K562 (cell line): ENCODE results near the gene ZNF501. TPM values are rescaled to one million over a fixed set of nuclear protein-coding genes. Genes with fewer than 3 reads are reported as not detected.

Experiments used
- CEBPB ChIP-seq: fragments of 450-650 bp; IDR thresholded peaks from 2 replicates; pipeline ENCODE4 v1.6.1; 2016; ENCODE audit warnings: missing genetic modification characterization, missing compliant biosample characterization
- E2F6 ChIP-seq, 2 experiments: IDR thresholded peaks; 2 replicates each; pipeline ENCODE4 v1.6.1; 2011; ENCODE audit warnings: borderline replicate concordance in 1 of 2, control low read depth in 1 of 2, low read depth in 1 of 2, low read length in 1 of 2, mild to moderate bottlenecking in 1 of 2, mixed read lengths in 1 of 2, moderate library complexity in 1 of 2; ENCODE audit not compliant: insufficient read depth in 1 of 2, insufficient read length in 1 of 2, poor library complexity in 1 of 2, severe bottlenecking in 1 of 2; ENCODE audit errors: extremely low read depth in 1 of 2
- EP400 ChIP-seq: fragments of 450-650 bp; IDR thresholded peaks from 2 replicates; pipeline ENCODE4 v1.6.1; 2017; ENCODE audit warnings: antibody characterized with exemption, mild to moderate bottlenecking, moderate library complexity
- MAFK ChIP-seq: IDR thresholded peaks from 2 replicates; pipeline ENCODE4 v1.6.1; 2011; ENCODE audit warnings: low read length, improper control_type of control experiment
- MGA ChIP-seq: fragments of 450-650 bp; IDR thresholded peaks from 2 replicates; pipeline ENCODE4 v1.6.1; 2016; ENCODE audit warnings: mild to moderate bottlenecking, moderate library complexity
- RAD51 ChIP-seq: fragments of 450-650 bp; IDR thresholded peaks from 2 replicates; pipeline ENCODE4 v1.7.1; 2016; ENCODE audit warnings: low read depth, mild to moderate bottlenecking, borderline replicate concordance
- RB1 ChIP-seq: fragments of 450-650 bp; IDR thresholded peaks from 2 replicates; pipeline ENCODE4 v1.6.1; 2017; ENCODE audit warnings: low read depth, mild to moderate bottlenecking
- RBFOX2 ChIP-seq: fragments of 200-400 bp; formaldehyde crosslinking; IDR thresholded peaks from 2 replicates; pipeline ENCODE4 v1.6.1; 2017; ENCODE audit warnings: low read depth, mild to moderate bottlenecking, low read length, moderate library complexity
- RCOR1 ChIP-seq, 2 experiments: IDR thresholded peaks; 2 replicates each; pipeline ENCODE4 v1.6.1; 2012; ENCODE audit warnings: low read depth in 2 of 2, low read length in 2 of 2, borderline replicate concordance in 1 of 2, improper control_type of control experiment in 1 of 2
- ZNF277 ChIP-seq: fragments of 250-450 bp; sonication (Bioruptor Pico); IDR thresholded peaks from 2 replicates; pipeline ENCODE4 v1.8.0; 2022; ENCODE audit warnings: inconsistent platforms, mild to moderate bottlenecking, moderate library complexity, borderline replicate concordance
- ZNF79 ChIP-seq: fragments of 250-450 bp; sonication (Bioruptor Pico); IDR thresholded peaks from 2 replicates; pipeline ENCODE4 v1.4.0; 2020; ENCODE audit warnings: low read depth, mild to moderate bottlenecking, moderate library complexity
- polyA plus RNA-seq, 8 experiments: library from polyadenylated mRNA; depleted of rRNA in 4 of 8; stranded (reverse) in 5 of 8; unstranded in 3 of 8; fragments of >200 nt; fragmentation: Nextera tagmentation in 2 of 8; fragmentation: Illumina TruSeq in 1 of 8; extraction: Ambion mirVana in 2 of 8; extraction: Trizol in 1 of 8; gene quantifications; 2 replicates each; pipeline versions ENCODE4 v1.2.1 to v1.2.3, GENCODE V29; 2011 to 2014; ENCODE audit warnings: inconsistent platforms in 1 of 8, missing spikeins in 1 of 8
- total RNA-seq, 7 experiments: library from RNA; depleted of rRNA in 6 of 7; stranded (reverse); fragments of >200 nt in 6 of 7; fragmentation: Illumina TruSeq in 2 of 7; extraction: Trizol in 2 of 7; gene quantifications; 2 replicates each; pipeline versions ENCODE4 v1.2.1 to v1.2.3, GENCODE V29; 2011 to 2021; ENCODE audit warnings: low replicate concordance in 1 of 7
- TF ChIP-seq, protein P1 (sequence below): sonication (generic); formaldehyde crosslinking; IDR thresholded peaks from 2 replicates; pipeline ENCODE4 v1.5.0; 2020; ENCODE audit warnings: missing genetic modification reagents

ZNF501 gene
- total and polyA plus RNA-seq, 9 of the 15 experiments (the other 6 are each of a cell fraction or from before 2014, with no cell fraction given): 1.2 to 6.5 (median 3.7) TPM

GRCh38 chr3:44729384-44729910, at the start of gene ZNF501 (continued):
- peak; percentile 93 for TF ChIP-seq MGA
- TF ChIP-seq ZNF277 (CRISPR knock-in tag): no peak
- no peak for TF ChIP-seq RAD51
- peak; percentile 85 for TF ChIP-seq EP400
- peak in 1 of 2 experiments; percentile 66; a peak in 2 of 4 replicates for TF ChIP-seq RCOR1 (IDR thresholded peaks at IDR 0.05; ENCODE audit: borderline replicate concordance in 1 of 2, low read depth in 2 of 2, low read length in 2 of 2)
- TF ChIP-seq CEBPB (tag): peak; percentile 89
- peak; percentile 84 to 96 for TF ChIP-seq E2F6 (IDR thresholded peaks at IDR 0.05; ENCODE audit: borderline replicate concordance in 1 of 2, extremely low read depth in 1 of 2, insufficient read depth in 1 of 2, insufficient read length in 1 of 2, low read depth in 1 of 2, low read length in 1 of 2, poor library complexity in 1 of 2, severe bottlenecking in 1 of 2)
- TF ChIP-seq, protein P1, sequence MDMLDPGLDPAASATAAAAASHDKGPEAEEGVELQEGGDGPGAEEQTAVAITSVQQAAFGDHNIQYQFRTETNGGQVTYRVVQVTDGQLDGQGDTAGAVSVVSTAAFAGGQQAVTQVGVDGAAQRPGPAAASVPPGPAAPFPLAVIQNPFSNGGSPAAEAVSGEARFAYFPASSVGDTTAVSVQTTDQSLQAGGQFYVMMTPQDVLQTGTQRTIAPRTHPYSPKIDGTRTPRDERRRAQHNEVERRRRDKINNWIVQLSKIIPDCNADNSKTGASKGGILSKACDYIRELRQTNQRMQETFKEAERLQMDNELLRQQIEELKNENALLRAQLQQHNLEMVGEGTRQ (CRISPR knock-in tag): no peak
- peak; percentile 94 for TF ChIP-seq RBFOX2
- TF ChIP-seq ZNF79: no peak
- TF ChIP-seq RB1: peak; percentile 84
- peak; percentile 40; the same call in 1 of the 2 replicates for TF ChIP-seq MAFK
